ENCODE data around the gene ZNF423.

- TF ChIP-seq CTCF (IDR thresholded peaks at IDR 0.05; ENCODE audit: insufficient read depth, low read depth, low read length), result no peak
- TF ChIP-seq EZH2 (IDR thresholded peaks at IDR 0.05; ENCODE audit: insufficient read depth, low read length), result no peak
Observed at GRCh38 chr16:49749816-49750215, 106.1 kb downstream of the ZNF423 start.

Measured in astrocyte (in vitro differentiated cells and primary cell).